Panc1 (cell line): Measurements from ENCODE around the gene WFIKKN1.

Source experiments
- CTCF ChIP-seq: fragments of 450-650 bp; IDR thresholded peaks from 2 replicates; pipeline ENCODE4 v1.5.1; 2017; ENCODE audit warnings: mild to moderate bottlenecking
- POLR2AphosphoS5 ChIP-seq: IDR thresholded peaks from 2 replicates; pipeline ENCODE4 v1.6.1; 2012; ENCODE audit warnings: mild to moderate bottlenecking, low read depth, low read length, moderate library complexity

DNA sequence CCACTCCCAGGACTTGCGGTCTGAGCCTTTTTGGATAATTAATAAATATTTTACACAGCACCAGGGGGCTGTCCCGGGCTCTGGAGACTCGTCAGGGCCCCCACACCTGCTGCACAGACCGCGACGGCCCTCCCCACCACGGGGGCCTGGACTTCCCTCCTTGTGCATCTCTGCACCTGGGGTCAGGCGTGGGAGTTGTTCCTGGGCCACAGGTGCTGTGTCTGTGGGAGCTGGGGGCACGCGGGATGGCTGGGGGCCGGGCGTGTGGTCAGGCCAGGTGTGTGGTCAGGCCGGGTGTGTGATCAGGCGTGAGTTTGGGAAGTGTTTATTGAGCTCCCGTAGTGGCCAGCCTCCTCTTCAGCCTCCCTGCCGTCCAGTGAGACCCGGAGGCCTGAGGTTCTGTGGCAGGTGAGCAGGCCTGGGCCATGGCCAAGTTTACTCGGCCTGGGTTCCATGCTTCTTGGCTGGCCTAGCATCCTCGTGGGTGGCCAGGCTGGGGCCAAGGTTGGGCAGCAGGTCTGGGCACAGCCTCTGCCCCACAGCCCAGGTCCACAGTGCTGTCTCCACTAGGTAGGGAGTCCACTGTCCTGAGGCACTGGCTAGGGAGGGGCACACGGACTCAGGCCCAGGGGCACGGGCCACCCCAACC lies 47.5 kb downstream of the WFIKKN1 start:
- no peak for TF ChIP-seq CTCF
- TF ChIP-seq POLR2AphosphoS5 = no peak
